Lower leg skin (tissue), 3 donors: ENCODE data around the gene CPEB4.

Experiments
- POLR2A ChIP-seq, 2 donors: fragments of 450-650 bp; IDR thresholded peaks; one replicate each; pipeline ENCODE4 v1.6.1; 2016 to 2017; ENCODE audit warnings: antibody characterized with exemption in 2 of 2, mild to moderate bottlenecking in 1 of 2, moderate library complexity in 1 of 2
- TF ChIP-seq, protein P1 (sequence below), 3 donors: fragments of 450-650 bp; IDR thresholded peaks; one replicate each; pipeline ENCODE4 v1.5.1; 2016; ENCODE audit warnings: antibody characterized with exemption in 3 of 3, mild to moderate bottlenecking in 3 of 3, moderate library complexity in 2 of 3

DNA sequence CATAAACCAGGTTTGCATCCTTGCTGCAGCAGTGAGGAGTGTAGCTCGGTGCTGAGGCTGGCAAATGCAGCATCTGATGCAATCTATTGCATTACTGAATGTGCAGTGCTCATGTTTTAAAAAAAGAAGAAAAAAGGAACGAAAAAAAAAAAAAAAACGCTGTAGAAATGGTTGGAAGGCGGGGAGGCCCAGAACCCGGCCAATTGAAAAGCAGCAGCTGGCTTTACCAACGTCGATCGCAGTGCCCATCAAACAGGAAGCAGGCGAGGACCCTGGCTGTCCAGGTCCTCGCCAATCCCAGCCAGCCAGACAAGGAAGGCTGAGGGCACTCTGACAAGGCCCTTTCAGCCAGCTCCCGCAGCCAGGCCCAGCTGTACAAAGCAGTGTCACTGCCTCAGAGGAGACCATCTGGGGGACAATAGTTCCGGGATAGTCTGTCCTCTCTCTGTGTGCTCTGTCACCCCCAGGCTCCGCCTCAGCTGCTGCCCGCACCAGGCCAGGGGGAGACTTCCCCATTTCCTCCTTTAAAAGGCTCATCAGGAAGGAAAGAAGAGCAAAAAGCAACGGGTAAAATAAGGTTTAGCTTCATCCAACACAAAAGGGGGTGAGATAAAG lies 21.8 kb upstream of the CPEB4 start:
- TF ChIP-seq, protein P1, sequence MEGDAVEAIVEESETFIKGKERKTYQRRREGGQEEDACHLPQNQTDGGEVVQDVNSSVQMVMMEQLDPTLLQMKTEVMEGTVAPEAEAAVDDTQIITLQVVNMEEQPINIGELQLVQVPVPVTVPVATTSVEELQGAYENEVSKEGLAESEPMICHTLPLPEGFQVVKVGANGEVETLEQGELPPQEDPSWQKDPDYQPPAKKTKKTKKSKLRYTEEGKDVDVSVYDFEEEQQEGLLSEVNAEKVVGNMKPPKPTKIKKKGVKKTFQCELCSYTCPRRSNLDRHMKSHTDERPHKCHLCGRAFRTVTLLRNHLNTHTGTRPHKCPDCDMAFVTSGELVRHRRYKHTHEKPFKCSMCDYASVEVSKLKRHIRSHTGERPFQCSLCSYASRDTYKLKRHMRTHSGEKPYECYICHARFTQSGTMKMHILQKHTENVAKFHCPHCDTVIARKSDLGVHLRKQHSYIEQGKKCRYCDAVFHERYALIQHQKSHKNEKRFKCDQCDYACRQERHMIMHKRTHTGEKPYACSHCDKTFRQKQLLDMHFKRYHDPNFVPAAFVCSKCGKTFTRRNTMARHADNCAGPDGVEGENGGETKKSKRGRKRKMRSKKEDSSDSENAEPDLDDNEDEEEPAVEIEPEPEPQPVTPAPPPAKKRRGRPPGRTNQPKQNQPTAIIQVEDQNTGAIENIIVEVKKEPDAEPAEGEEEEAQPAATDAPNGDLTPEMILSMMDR (IDR thresholded peaks at IDR 0.05) = no peak
- no peak for TF ChIP-seq POLR2A (IDR thresholded peaks at IDR 0.05)
